ENCODE results near the gene PHOSPHO2. TPM values are rescaled to one million over a fixed set of nuclear protein-coding genes. Genes with fewer than 3 reads are reported as not detected.

PHOSPHO2 gene
- total RNA-seq, 1 donor from 2014 or later = 16.8 TPM

- peaks cover 4% of the 10 kb centered on the region for H3K36me3 Mint-ChIP-seq
- Histone ChIP-seq H2AFZ (replicated peaks) (no peak overlapping the region), H3K27ac (no peak overlapping the region), H4K20me1 (ENCODE audit: low read depth) (no peaks in the 10 kb centered on the region), H3K4me1 (peaks cover 7% of the 10 kb centered on the region), H3K27me3 (no peaks in the 10 kb centered on the region), H3K36me3 (no peaks in the 10 kb centered on the region), H3F3A (ENCODE audit: low read depth) (no peaks in the 10 kb centered on the region), H3K9me3 (ENCODE audit: low read depth) (no peaks in the 10 kb centered on the region), H3K79me2 (ENCODE audit: low read depth) (no peaks in the 10 kb centered on the region), H3K4me2 (no peak overlapping the region), H3K4me3 (no peak overlapping the region), H3K9ac (no peak overlapping the region)
- TF ChIP-seq CTCF (IDR thresholded peaks at IDR 0.05) (no peak), EZH2phosphoT487 (IDR thresholded peaks at IDR 0.05) (no peak)
- no peak overlapping the region for H3K4me3 Mint-ChIP-seq
- H3K4me1 Mint-ChIP-seq = peaks cover 6% of the 10 kb centered on the region
- H3K27me3 Mint-ChIP-seq (ENCODE audit: insufficient read depth, low read depth) = no peaks in the 10 kb centered on the region
- no peak overlapping the region for H3K27ac Mint-ChIP-seq
- no peaks in the 10 kb centered on the region for H3K9me3 Mint-ChIP-seq
- DNase-seq (ENCODE audit: low spot score) = no peak
Measured at GRCh38 chr2:169659320-169659719, 34.9 kb upstream of the PHOSPHO2 start.

GRCh38 chr2:169661265-169661664, 33.0 kb upstream of the PHOSPHO2 start:
- DNase-seq (ENCODE audit: low spot score) = peak; percentile 36
- H3K36me3 ChIP-seq = no peaks in the 10 kb centered on the region
- H2AFZ ChIP-seq (replicated peaks) = no peak overlapping the region
- Mint-ChIP-seq H3K27me3 (ENCODE audit: insufficient read depth, low read depth) (no peaks in the 10 kb centered on the region), H3K4me3 (no peak overlapping the region), H3K9me3 (no peaks in the 10 kb centered on the region), H3K36me3 (peaks cover 6% of the 10 kb centered on the region), H3K27ac (no peak overlapping the region), H3K4me1 (peaks cover 6% of the 10 kb centered on the region)
- no peak overlapping the region for H3K9ac ChIP-seq
- H3K27me3 ChIP-seq = no peaks in the 10 kb centered on the region
- no peak overlapping the region for H3K4me3 ChIP-seq
- no peak overlapping the region for H3K27ac ChIP-seq
- no peak overlapping the region for H3K4me2 ChIP-seq
- no peaks in the 10 kb centered on the region for H3K9me3 ChIP-seq (ENCODE audit: low read depth)
- peaks cover 7% of the 10 kb centered on the region for H3K4me1 ChIP-seq
- TF ChIP-seq EZH2phosphoT487 (IDR thresholded peaks at IDR 0.05) = no peak
- no peak for TF ChIP-seq EZH2 (IDR thresholded peaks at IDR 0.05)
- no peak for TF ChIP-seq CTCF (IDR thresholded peaks at IDR 0.05)
- no peaks in the 10 kb centered on the region for H4K20me1 ChIP-seq (ENCODE audit: low read depth)
- no peaks in the 10 kb centered on the region for H3F3A ChIP-seq (ENCODE audit: low read depth)
- no peaks in the 10 kb centered on the region for H3K79me2 ChIP-seq (ENCODE audit: low read depth)

- H3K4me1 ChIP-seq = peaks cover 7% of the 10 kb centered on the region
- no peaks in the 10 kb centered on the region for H3K36me3 ChIP-seq
- no peaks in the 10 kb centered on the region for H3K79me2 ChIP-seq (ENCODE audit: low read depth)
- H3F3A ChIP-seq (ENCODE audit: low read depth) = no peaks in the 10 kb centered on the region
- Mint-ChIP-seq H3K27me3 (ENCODE audit: insufficient read depth, low read depth) (no peaks in the 10 kb centered on the region), H3K4me3 (no peak overlapping the region), H3K27ac (no peak overlapping the region), H3K36me3 (peaks cover 6% of the 10 kb centered on the region), H3K9me3 (no peaks in the 10 kb centered on the region), H3K4me1 (peaks cover 6% of the 10 kb centered on the region)
- H3K27me3 ChIP-seq = no peaks in the 10 kb centered on the region
- no peaks in the 10 kb centered on the region for H4K20me1 ChIP-seq (ENCODE audit: low read depth)
- no peak for DNase-seq (ENCODE audit: low spot score)
- H2AFZ ChIP-seq (replicated peaks) = no peak overlapping the region
- H3K27ac ChIP-seq = no peak overlapping the region
- no peak overlapping the region for H3K4me2 ChIP-seq
- no peaks in the 10 kb centered on the region for H3K9me3 ChIP-seq (ENCODE audit: low read depth)
- no peak overlapping the region for H3K9ac ChIP-seq
- no peak overlapping the region for H3K4me3 ChIP-seq
- TF ChIP-seq EZH2phosphoT487 (IDR thresholded peaks at IDR 0.05) = no peak
- no peak for TF ChIP-seq CTCF (IDR thresholded peaks at IDR 0.05)
- no peak for TF ChIP-seq EZH2 (IDR thresholded peaks at IDR 0.05)
Measured at GRCh38 chr2:169662744-169663143, 31.5 kb upstream of the PHOSPHO2 start.

Data from neural progenitor cell (in vitro differentiated cells).